ENCODE results near the gene LRMDA.

LRMDA gene

GRCh38 chr10:76089556-76090180 lies 658.2 kb downstream of the LRMDA start:
- DNase-seq (no peak), ATAC-seq (replicated peaks) (no peak)
- Mint-ChIP-seq H3K9me3 (peaks cover 2 to 9% of the 10 kb centered on the region in 2 donors), H3K4me3 (no peak overlapping the region), H3K27ac (no peak overlapping the region), H3K27me3 (no peaks in the 10 kb centered on the region), H3K36me3 (ENCODE audit: insufficient read depth) (peaks cover 2% of the 10 kb centered on the region), H3K4me1 (ENCODE audit: low read depth in 2 of 2) (no peaks in the 10 kb centered on the region)

GRCh38 chr10:76091926-76092325 lies 660.5 kb downstream of the LRMDA start:
- no peak for DNase-seq
- Mint-ChIP-seq H3K4me1 (ENCODE audit: low read depth in 2 of 2) (no peaks in the 10 kb centered on the region), H3K4me3 (no peak overlapping the region), H3K36me3 (ENCODE audit: insufficient read depth) (peaks cover 2% of the 10 kb centered on the region), H3K27ac (no peak overlapping the region), H3K27me3 (no peaks in the 10 kb centered on the region), H3K9me3 (peaks cover 4 to 9% of the 10 kb centered on the region in 2 donors)
- no peak for ATAC-seq (replicated peaks)

GRCh38 chr10:76106611-76107010 lies 675.2 kb downstream of the LRMDA start:
- Mint-ChIP-seq H3K36me3 (ENCODE audit: insufficient read depth) (no peaks in the 10 kb centered on the region), H3K4me1 (ENCODE audit: low read depth in 2 of 2) (no peaks in the 10 kb centered on the region), H3K9me3 (peaks cover 8 to 35% of the 10 kb centered on the region in 2 donors), H3K27me3 (peaks cover 0 to 10% of the 10 kb centered on the region in 2 donors), H3K27ac (no peak overlapping the region), H3K4me3 (no peak overlapping the region)
- DNase-seq (no peak), ATAC-seq (replicated peaks) (no peak)

- no peak for ATAC-seq (replicated peaks)
- no peaks in the 10 kb centered on the region for H3K36me3 Mint-ChIP-seq (ENCODE audit: insufficient read depth)
- DNase-seq: no peak
These were observed 677.3 kb downstream of the LRMDA start for GRCh38 chr10:76108563-76109359.

GRCh38 chr10:76111404-76111803 lies 680.0 kb downstream of the LRMDA start:
- DNase-seq (no peak), ATAC-seq (replicated peaks) (no peak)
- no peaks in the 10 kb centered on the region for H3K4me1 Mint-ChIP-seq (ENCODE audit: low read depth in 2 of 2)
- H3K27me3 Mint-ChIP-seq: peaks cover 0 to 9% of the 10 kb centered on the region in 2 donors
- no peak overlapping the region for H3K4me3 Mint-ChIP-seq
- no peak overlapping the region for H3K27ac Mint-ChIP-seq
- H3K9me3 Mint-ChIP-seq: peaks cover 7 to 28% of the 10 kb centered on the region in 2 donors
- H3K36me3 Mint-ChIP-seq (ENCODE audit: insufficient read depth): no peaks in the 10 kb centered on the region

More at GRCh38 chr10:76108563-76109359, 677.3 kb downstream of the LRMDA start:
- H3K27ac Mint-ChIP-seq: no peak overlapping the region
- peaks cover 13 to 34% of the 10 kb centered on the region in 2 donors for H3K9me3 Mint-ChIP-seq
- H3K4me1 Mint-ChIP-seq (ENCODE audit: low read depth in 2 of 2): no peaks in the 10 kb centered on the region
- peaks cover 0 to 10% of the 10 kb centered on the region in 2 donors for H3K27me3 Mint-ChIP-seq
- H3K4me3 Mint-ChIP-seq: no peak overlapping the region

GRCh38 chr10:76111986-76112825 lies 680.8 kb downstream of the LRMDA start:
- ATAC-seq (replicated peaks) (no peak), DNase-seq (no peak)
- H3K4me1 Mint-ChIP-seq (ENCODE audit: low read depth in 2 of 2): no peaks in the 10 kb centered on the region
- no peak overlapping the region for H3K4me3 Mint-ChIP-seq
- H3K36me3 Mint-ChIP-seq (ENCODE audit: insufficient read depth): no peaks in the 10 kb centered on the region
- H3K27ac Mint-ChIP-seq: no peak overlapping the region
- peaks cover 0 to 9% of the 10 kb centered on the region in 2 donors for H3K27me3 Mint-ChIP-seq
- H3K9me3 Mint-ChIP-seq: peaks cover 9 to 28% of the 10 kb centered on the region in 2 donors

- Mint-ChIP-seq H3K4me3 (no peak overlapping the region), H3K4me1 (ENCODE audit: low read depth in 2 of 2) (no peaks in the 10 kb centered on the region), H3K27ac (no peak overlapping the region), H3K9me3 (peaks cover 9 to 28% of the 10 kb centered on the region in 2 donors), H3K36me3 (ENCODE audit: insufficient read depth) (no peaks in the 10 kb centered on the region), H3K27me3 (peaks cover 0 to 9% of the 10 kb centered on the region in 2 donors)
- DNase-seq (no peak), ATAC-seq (replicated peaks) (no peak)
These were observed 681.4 kb downstream of the LRMDA start for GRCh38 chr10:76112826-76113150.

- no peak for DNase-seq
- ATAC-seq (replicated peaks): no peak
- Mint-ChIP-seq H3K36me3 (ENCODE audit: insufficient read depth) (no peaks in the 10 kb centered on the region), H3K4me3 (no peak overlapping the region), H3K9me3 (peaks cover 9 to 28% of the 10 kb centered on the region in 2 donors), H3K27ac (no peak overlapping the region), H3K4me1 (ENCODE audit: low read depth in 2 of 2) (no peaks in the 10 kb centered on the region), H3K27me3 (peaks cover 0 to 9% of the 10 kb centered on the region in 2 donors)
These were observed 682.5 kb downstream of the LRMDA start for GRCh38 chr10:76113952-76114351.

GRCh38 chr10:76114581-76115001 lies 683.2 kb downstream of the LRMDA start:
- no peaks in the 10 kb centered on the region for H3K36me3 Mint-ChIP-seq (ENCODE audit: insufficient read depth)
- DNase-seq: no peak
- no peak for ATAC-seq (replicated peaks)
- peaks cover 0 to 9% of the 10 kb centered on the region in 2 donors for H3K27me3 Mint-ChIP-seq
- no peaks in the 10 kb centered on the region for H3K4me1 Mint-ChIP-seq (ENCODE audit: low read depth in 2 of 2)
- H3K27ac Mint-ChIP-seq: no peak overlapping the region
- H3K9me3 Mint-ChIP-seq: peaks cover 9 to 24% of the 10 kb centered on the region in 2 donors
- H3K4me3 Mint-ChIP-seq: no peak overlapping the region

- no peak for DNase-seq
- H3K27me3 Mint-ChIP-seq: peaks cover 0 to 9% of the 10 kb centered on the region in 2 donors
- no peak overlapping the region for H3K27ac Mint-ChIP-seq
- peaks cover 9 to 18% of the 10 kb centered on the region in 2 donors for H3K9me3 Mint-ChIP-seq
- ATAC-seq (replicated peaks): no peak
- no peak overlapping the region for H3K4me3 Mint-ChIP-seq
- H3K36me3 Mint-ChIP-seq (ENCODE audit: insufficient read depth): no peaks in the 10 kb centered on the region
- H3K4me1 Mint-ChIP-seq (ENCODE audit: low read depth in 2 of 2): no peaks in the 10 kb centered on the region
These were observed 683.7 kb downstream of the LRMDA start for GRCh38 chr10:76115131-76115470.

GRCh38 chr10:76115471-76116155 lies 684.2 kb downstream of the LRMDA start:
- Mint-ChIP-seq H3K9me3 (peaks cover 8 to 13% of the 10 kb centered on the region in 2 donors), H3K4me3 (no peak overlapping the region), H3K27ac (no peak overlapping the region), H3K36me3 (ENCODE audit: insufficient read depth) (no peaks in the 10 kb centered on the region), H3K27me3 (peaks cover 0 to 9% of the 10 kb centered on the region in 2 donors), H3K4me1 (ENCODE audit: low read depth in 2 of 2) (no peaks in the 10 kb centered on the region)
- ATAC-seq (replicated peaks) (no peak), DNase-seq (no peak)

GRCh38 chr10:76116523-76116922 lies 685.1 kb downstream of the LRMDA start:
- no peak for DNase-seq
- Mint-ChIP-seq H3K4me3 (no peak overlapping the region), H3K36me3 (ENCODE audit: insufficient read depth) (no peaks in the 10 kb centered on the region), H3K4me1 (ENCODE audit: low read depth in 2 of 2) (no peaks in the 10 kb centered on the region), H3K9me3 (peaks cover 6% of the 10 kb centered on the region in 2 donors), H3K27me3 (peaks cover 0 to 9% of the 10 kb centered on the region in 2 donors), H3K27ac (no peak overlapping the region)
- no peak for ATAC-seq (replicated peaks)

GRCh38 chr10:76117949-76118348 lies 686.5 kb downstream of the LRMDA start:
- peaks cover 0 to 9% of the 10 kb centered on the region in 2 donors for H3K27me3 Mint-ChIP-seq
- ATAC-seq (replicated peaks) (no peak), DNase-seq (no peak)

More at GRCh38 chr10:76117949-76118348, 686.5 kb downstream of the LRMDA start:
- Mint-ChIP-seq H3K36me3 (ENCODE audit: insufficient read depth) (no peaks in the 10 kb centered on the region), H3K4me3 (no peak overlapping the region), H3K27ac (no peak overlapping the region), H3K9me3 (peaks cover 5 to 6% of the 10 kb centered on the region in 2 donors), H3K4me1 (ENCODE audit: low read depth in 2 of 2) (no peaks in the 10 kb centered on the region)
